GM19025 (cell line): ENCODE results near the gene ABCC9.
"Not testable (repeated sequence)": the region's sequence is repeated elsewhere in the genome, so short reads cannot be mapped to it uniquely, and the experiment has no call there.

Experiments
- ATAC-seq: cut with Tn5 transposase; IDR thresholded peaks from one replicate; pipeline ENCODE4 v1.9.1; 2021; ENCODE audit warnings: mild to moderate bottlenecking, low read depth, moderate library complexity; ENCODE audit not compliant: unreplicated experiment

ABCC9 gene

GRCh38 chr12:21823581-21823980 lies 117.6 kb downstream of the ABCC9 start:
- no peak for ATAC-seq

GRCh38 chr12:21819678-21820077 lies 121.5 kb downstream of the ABCC9 start:
- ATAC-seq = no peak

GRCh38 chr12:21819236-21819635 lies 122.0 kb downstream of the ABCC9 start:
- ATAC-seq = no peak

GRCh38 chr12:21818627-21819026 lies 122.6 kb downstream of the ABCC9 start:
- ATAC-seq = no peak

- ATAC-seq = no peak
These were observed 125.7 kb downstream of the ABCC9 start for GRCh38 chr12:21815306-21816062.

GRCh38 chr12:21814814-21815213 lies 126.4 kb downstream of the ABCC9 start:
- no peak for ATAC-seq

- no peak for ATAC-seq
These were observed 126.9 kb downstream of the ABCC9 start for GRCh38 chr12:21814327-21814726.

GRCh38 chr12:21813751-21814150 lies 127.5 kb downstream of the ABCC9 start:
- ATAC-seq = no peak

- ATAC-seq = no peak
These were observed 128.1 kb downstream of the ABCC9 start for GRCh38 chr12:21813125-21813524.

- ATAC-seq = not testable (repeated sequence)
These were observed 128.9 kb downstream of the ABCC9 start for GRCh38 chr12:21812340-21812739.

- ATAC-seq = no peak
These were observed 132.1 kb downstream of the ABCC9 start for GRCh38 chr12:21809100-21809499.

- ATAC-seq = no peak
These were observed 135.0 kb downstream of the ABCC9 start for GRCh38 chr12:21806255-21806654.

- ATAC-seq = no peak
These were observed 139.5 kb downstream of the ABCC9 start for GRCh38 chr12:21801522-21802288.

- ATAC-seq = no peak
These were observed 141.2 kb downstream of the ABCC9 start for GRCh38 chr12:21800011-21800410.

GRCh38 chr12:21797539-21797938 lies 143.7 kb downstream of the ABCC9 start:
- ATAC-seq = no peak

GRCh38 chr12:21795648-21796328 lies 145.4 kb downstream of the ABCC9 start:
- ATAC-seq = no peak

GRCh38 chr12:21794807-21795595 lies 146.2 kb downstream of the ABCC9 start:
- not testable (repeated sequence) for ATAC-seq

- ATAC-seq = not testable (repeated sequence)
These were observed 151.5 kb downstream of the ABCC9 start for GRCh38 chr12:21789687-21790086.

GRCh38 chr12:21788089-21788983 lies 152.9 kb downstream of the ABCC9 start:
- ATAC-seq = no peak
